ENCODE measurements around the gene ZC3H12C.
"Not testable (repeated sequence)": the region's sequence is repeated elsewhere in the genome, so short reads cannot be mapped to it uniquely, and the experiment has no call there.

ZC3H12C gene

DNA sequence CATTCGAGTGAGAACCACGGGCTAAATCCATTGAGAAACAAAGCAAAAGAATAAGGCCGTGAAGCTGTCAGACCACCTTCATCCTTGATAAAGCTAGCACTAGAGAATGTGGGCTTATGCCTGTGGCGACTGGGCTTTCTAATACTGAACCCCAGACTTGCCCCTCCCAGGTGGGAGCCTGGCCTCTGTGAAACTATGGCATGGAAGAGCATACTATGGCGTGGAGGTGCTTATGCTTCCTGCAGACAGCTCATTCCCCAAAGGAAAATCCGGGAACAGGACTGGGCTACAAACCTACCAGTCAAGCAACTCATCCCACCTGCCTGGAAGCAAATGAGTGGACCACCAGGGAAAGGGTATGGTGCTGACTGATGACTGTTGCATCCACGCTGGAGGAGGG, 92.4 kb downstream of the ZC3H12C start:
- DNase-seq, result no peak

DNA sequence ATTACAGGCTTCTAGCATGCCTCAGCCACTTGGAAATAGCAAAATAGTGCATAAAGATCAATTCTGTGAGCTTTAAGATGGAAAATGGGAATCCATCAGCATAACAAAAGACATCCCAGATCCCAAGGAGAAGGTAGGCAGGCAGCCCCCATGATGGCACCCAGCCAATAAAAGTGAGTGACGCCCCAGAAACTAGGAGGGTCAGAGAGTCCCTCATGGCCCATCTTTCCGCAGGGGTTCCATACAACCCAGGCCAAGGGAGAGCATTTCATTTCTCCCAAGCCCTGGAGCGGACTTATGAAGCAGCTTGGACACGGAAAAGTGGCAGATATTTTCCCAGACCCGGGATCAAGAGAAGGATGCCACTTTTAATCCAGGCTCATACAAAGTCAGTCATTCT, 93.3 kb downstream of the ZC3H12C start:
- no peak for DNase-seq

DNA sequence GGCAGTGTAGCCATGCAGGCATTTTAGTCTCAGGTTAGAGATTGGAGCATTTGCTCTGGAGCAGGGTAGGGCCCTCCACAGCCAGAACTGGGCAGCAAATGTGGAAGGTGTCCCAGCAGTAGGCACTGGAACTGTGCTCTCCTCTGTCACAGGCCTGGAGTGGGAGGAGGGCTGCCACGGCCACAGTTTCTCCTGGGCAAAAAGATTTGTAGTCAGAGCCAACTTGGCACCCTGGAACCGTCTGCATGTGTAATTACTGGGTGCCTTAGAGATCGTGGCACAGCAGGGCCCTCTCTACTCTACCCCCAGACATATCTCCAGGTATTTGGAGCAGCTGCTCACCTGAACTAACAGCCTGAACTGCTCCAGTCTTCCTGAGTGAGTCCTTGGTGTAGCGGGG, 93.7 kb downstream of the ZC3H12C start:
- no peak for DNase-seq

DNA sequence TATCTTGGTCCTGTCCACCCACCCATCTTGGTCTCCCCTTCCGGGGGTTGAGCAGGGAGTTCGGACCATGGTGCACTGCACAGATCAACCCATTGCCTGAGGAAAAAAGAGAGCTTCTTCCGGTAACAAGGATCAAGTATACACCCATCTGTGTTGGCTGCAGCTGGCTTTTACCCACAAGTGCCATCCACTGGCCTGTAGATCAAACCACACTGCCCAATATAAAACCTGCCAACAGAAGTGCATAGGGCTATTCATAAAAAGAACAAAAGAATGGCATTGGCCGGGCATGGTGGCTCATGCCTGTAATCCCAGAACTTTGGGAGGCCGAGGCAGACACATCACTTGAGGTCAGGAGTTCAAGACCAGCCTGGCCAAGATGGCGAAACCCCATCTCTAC, 94.5 kb downstream of the ZC3H12C start:
- DNase-seq, result no peak

DNA sequence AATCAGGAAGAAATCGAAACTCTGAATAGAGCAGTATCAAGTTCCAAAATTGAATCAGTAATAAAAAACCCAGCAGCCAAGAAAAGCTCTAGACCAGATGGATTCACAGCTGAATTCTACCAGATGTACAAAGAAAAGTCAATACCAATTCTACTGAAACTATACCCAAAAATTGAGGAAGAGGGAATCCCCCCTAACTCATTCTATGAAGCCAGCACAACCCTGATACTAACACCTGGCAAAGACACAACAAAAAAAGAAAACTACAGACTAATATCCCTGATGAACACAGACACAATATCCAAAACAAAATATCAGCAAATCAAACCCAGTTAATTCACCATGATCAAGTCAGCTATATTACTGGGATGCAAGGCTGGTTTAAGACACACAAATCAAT, 97.7 kb downstream of the ZC3H12C start:
- no peak for DNase-seq

DNA sequence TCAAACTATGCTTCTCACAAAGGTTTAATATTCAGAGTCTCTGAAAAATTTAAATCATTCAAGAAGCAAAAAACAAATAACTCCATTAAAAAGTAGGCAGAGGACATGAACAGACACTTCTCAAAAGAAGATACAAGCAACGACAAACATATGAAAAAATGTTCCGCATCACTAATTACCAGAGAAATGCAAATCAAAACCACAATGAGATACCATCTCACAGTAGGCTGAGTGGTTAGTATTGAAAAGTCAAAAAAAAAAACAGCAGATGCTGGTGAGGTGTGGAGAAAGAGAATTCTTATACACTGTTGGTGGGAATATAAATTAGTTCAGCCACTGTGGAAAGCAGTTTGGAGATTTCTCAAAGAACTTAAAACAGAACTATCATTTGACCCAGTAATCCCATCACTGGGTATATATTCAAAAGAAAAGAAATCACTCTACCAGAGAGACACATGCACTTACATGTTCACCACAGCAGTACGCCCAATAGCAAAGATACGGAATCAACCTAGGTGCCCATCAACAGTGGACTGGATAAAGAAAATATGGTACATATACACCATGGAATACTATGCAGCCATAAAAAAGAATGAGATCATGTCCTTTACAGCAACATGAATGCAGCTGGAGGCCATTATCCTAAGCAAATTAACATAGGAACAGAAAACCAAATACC, 99.6 kb downstream of the ZC3H12C start:
- DNase-seq, result not testable (repeated sequence)

DNA sequence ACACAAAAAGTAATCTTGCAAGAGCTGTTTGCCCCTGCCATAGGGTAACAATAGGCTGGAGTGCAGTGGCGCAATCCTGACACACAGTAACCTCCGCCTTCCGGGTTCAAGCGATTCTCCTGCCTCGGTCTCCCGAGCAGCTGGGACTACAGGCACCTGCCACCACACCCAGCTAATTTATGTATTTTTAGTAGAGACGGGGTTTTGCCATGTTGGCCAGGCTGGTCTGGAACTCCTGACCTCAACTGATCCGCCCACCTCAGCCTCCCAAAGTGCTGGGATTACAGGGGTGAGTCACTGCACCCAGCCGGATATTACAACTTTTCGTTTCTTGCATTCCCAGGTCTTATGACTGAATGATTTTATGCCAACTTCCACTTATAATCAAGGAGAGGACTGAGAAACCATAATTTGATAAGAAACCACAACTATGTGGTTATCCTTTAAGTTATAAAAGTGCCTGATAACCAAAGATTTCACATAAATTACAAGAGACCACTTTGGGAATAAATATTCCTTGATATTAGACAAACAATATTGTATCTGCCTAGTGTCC, 101.1 kb downstream of the ZC3H12C start:
- DNase-seq, result not testable (repeated sequence)

DNA sequence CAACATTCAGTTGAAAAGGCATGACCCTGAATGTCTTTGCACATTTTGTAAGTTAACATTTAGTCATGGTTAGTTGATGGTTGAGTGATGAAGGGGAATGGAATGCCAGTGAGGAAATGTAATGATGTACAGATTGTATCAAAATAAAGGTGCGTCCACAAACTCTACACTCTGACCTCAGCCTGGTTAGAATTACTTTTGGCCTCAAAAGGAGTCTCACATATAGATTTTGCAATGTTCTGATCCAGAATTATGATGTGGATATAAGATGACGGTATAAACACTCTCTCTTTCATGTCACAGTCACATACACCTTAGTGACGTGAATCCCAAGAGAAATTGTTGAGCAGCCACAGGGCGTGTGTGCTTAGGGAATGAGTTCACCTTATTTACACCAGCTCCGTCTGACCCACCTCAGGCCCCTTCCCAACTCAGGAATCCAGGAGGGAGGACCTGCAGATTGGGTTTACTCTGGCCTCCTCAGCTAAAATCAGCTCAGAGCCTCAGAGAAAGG, 103.1 kb downstream of the ZC3H12C start:
- DNase-seq, result no peak

DNA sequence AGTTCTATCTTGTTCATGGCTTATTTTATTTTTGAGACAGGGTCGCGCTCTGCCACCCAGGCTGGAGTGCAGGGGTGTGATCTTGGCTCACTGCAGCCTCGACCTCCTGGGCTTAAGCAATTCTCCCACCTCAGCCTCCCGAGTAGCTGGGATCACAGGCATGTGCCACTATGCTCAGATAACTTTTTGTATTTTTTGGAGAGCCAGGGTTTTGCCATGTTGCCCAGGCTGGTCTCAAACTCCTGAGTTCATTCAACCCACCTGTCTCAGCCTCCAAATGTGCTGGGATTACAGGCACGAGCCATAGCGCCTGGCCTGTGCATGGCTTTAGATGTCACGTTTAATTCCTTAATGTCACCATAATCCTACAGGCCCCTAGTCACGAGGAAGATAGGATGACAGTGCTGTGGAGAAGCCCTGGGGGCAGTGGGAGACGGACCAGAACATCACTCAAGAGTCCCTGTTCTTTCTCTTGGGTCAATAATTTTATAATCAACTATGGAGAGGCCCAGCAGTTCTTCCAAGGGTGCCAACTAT, 103.8 kb downstream of the ZC3H12C start:
- no peak for DNase-seq

DNA sequence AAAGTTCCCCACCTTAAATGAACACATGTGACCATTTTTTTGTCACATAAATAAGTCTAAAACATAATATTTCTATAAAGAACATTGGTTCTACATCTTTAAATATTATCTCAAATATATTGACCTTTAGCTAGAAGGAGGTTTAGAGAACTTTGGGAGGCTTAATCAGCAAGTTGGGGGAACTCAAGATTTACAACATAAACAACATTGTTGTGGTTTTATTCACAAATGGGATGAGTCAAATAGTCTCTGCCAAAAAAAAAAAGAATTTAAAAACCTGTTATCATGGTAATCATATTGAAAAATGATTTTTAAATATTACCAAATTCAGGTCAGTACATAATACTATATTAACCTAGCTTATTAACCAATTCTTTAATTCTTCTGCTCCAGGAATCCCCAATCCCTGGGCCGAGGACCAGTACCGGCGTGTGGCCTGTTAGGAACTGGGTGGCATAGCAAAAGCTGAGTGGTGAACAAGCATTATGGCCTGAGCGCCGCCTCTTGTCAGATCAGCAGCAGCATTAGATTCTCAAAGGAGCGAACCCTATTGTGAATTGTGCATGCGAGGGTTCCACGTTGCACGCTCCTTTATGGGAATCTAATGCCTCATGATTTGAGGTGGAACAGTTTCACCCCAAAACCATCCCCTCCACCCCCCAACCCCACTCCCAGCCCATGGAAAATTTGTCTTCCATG, 105.0 kb downstream of the ZC3H12C start:
- DNase-seq, result no peak

DNA sequence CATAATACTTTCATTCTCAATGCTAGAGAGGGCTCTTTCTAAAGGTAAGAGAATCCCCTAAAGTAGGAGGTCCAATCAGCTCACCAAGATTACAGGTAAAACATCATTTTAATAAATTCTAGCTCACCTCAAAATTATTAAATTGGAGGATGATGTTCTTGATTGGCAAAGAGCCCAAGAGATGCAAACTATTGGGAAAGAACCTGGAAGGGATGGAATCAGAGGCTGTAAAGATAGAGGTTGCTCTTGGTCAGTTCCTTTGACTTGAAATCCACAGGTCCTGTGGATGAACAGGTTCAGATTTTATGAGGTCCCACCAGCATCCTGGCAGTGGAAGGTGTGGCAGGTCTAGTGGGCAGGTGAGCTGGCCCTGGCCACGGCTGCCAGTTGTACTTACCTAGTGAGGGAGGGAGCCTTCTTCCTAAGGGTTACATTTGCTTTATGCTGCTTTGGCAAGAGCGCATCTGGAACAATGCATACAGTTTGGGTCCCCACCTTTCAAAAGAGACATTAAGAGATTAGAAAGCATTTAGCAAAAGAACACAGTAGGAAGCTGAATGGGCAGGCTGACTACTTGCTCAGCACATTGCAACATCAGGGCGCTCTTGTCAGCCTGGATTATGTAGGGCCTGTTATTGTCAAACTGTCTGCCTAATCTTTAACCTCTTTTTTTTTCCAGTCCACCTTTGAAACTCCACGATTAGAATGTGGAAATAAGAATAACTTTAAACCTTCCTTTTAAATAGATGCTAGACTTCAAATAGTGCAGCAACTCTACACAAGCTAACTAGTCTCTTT, 106.2 kb downstream of the ZC3H12C start:
- no peak for DNase-seq

DNA sequence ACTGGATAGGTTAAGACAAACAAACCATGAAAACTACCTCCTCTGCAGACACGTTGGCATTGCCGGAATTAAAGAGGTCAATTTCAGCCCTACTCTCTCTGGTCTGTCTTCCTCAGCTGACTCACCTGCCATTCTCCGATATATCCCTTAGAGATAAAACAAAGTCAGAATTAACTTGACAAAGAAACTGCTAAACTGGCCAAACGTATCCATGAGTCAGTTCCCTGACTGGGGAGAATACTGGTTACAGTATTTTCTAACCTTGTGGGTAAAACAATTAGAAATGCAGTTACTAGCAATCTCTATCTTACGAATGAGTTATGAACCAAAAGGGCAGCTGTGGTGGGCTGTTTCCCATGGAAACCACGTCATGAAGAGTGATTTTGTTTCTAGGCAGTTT, 107.0 kb downstream of the ZC3H12C start:
- DNase-seq, result no peak

DNA sequence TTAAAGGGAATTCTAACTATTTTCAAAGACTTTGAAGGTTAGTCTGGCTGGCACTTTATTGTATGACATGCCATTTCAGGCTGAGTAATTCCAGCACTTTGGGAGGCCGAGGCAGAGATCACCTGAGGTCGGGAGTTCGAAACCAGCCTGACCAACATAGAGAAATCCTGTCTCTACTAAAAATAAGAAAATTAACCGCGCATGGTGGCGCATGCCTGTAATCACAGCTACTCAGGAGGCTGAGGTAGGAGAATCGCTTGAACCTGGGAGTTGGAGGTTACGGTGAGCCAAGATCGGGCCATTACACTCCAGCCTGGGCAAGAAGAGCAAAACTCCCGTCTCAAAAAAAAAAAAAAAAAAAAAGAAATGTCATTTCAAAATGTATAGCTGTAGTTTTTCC, 107.6 kb downstream of the ZC3H12C start:
- no peak for DNase-seq

DNA sequence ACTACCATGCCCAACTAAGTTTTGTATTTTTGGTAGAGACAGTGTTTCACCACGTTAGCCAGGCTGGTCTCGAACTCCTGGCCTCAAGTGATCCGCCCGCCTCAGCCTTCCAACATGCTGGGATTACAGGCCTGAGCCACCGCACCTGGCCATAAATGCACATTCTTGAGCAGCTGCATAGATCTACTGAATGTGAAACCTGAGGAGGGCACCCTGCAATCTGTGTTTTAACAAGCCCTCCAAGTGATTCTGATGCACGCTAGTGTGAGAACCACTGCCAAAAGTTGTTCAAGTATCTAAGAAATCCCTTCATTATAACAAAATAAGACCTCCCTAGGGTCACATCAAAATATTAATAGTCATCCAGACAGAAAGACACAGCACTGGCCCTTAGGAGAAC, 113.9 kb downstream of the ZC3H12C start:
- DNase-seq, result no peak

DNA sequence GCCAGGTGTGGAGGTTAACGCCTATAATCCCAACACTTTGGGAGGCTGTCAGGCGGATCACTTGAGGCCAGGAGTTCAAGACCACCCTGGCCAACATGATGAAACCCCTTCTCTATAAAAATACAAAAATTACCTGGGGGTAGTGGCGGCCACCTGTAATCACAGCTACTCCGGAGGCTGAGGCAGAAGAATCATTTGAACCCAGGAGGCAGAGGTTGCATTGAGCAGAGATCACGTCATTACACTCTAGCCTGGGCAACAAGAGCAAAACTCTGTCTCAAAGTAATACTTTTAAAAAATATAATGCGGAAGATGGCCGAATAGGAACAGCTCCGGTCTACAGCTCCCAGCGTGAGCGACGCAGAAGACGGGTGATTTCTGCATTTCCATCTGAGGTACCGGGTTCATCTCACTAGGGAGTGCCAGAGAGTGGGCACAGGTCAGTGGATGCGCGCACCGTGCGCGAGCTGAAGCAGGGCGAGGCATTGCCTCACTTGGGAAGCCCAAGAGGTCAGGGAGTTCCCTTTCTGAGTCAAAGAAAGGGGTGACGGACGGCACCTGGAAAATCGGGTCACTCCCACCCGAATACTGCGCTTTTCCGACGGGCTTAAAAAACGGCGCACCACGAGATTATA, 115.6 kb downstream of the ZC3H12C start:
- not testable (repeated sequence) for DNase-seq

DNA sequence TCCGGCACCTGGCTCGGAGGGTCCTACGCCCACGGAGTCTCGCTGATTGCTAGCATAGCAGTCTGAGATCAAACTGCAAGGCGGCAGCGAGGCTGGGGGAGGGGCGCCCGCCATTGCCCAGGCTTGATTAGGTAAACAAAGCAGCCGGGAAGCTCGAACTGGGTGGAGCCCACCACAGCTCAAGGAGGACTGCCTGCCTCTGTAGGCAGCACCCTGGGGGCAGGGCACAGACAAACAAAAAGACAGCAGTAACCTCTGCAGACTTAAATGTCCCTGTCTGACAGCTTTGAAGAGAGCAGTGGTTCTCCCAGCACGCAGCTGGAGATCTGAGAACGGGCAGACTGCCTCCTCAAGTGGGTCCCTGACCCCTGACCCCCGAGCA, 116.1 kb downstream of the ZC3H12C start:
- not testable (repeated sequence) for DNase-seq

DNA sequence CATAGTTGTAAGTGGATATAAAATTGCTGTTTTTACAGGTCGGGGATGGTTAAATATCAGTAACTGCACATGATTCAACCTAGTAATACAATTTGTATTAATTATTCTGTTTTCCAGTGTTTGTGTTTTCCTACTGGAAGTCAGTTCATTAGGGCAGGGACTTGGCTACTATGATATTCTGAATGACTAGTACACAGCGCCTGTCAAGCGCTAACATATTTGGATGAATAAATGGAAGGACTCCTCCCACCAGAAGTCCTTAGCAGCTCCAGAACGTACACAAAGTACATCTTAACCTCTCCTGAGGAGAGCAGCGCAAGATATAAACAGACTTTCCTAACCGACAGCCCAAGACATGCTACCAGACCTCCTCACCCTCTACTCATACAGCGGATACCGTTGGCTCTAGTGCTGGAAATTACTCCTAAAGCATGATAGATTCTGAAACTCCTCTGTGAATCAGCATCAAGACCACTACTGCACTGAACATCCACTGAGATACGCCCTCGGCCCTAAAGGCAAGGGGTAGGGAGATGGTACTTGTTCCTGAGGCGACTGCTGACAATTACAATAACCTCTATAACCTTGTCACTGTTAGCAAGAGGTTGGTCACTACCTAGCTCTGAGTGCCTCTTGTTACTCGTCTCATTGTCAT, 124.2 kb downstream of the ZC3H12C start:
- DNase-seq, result no peak

DNA sequence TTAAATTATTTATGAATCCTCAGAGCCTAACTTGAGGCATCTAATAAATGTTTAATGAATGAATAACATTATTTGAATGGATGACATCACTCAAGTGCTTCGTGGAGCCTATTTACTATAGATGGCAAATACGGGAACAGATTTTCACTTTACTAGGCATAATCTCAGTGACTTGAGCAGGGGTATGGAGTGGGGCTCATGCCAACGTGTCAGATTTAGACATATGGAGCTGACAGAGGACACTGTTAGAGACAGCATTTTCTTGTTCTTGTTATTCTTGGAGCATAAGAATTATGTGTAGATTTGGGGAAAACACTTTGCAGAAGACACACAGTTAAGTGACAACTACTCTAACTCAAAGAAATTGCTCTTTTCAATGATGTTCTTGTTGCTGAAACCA, 124.7 kb downstream of the ZC3H12C start:
- no peak for DNase-seq

DNA sequence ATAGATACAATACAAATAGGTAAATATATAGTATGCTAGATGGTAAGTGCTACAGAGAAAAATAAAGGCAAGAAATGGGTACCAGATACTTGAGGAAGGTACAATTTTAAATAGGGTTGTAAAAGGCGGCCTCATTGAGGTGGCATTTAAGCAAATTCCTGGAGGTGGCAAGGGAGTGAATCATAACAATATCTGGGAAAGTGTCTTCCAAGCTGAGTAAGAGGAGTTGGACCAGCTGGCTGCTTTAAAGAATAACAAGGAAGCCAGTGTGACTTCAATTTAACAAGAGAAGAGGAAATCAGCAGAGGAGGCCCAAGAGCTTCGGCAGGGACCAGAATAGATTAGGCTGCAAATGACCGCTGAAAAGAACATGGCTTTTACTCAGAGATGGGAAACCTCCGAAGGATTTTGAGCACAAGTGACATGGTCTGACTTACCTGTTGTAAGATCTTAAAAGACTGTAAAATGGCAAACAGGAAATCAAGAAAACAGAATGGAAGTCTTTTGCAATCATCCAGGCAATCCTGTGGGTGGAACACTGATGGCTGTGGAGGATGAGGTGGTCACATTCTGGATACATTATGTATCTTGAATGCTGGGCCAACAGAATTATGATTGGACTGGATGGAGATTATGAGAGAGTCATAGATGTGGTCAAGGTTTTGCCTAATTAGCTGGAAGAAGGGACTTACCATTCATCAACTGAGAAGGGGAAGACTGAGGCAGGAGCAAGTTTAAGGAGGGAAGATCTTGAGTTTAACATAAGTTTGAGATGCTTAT, 126.0 kb downstream of the ZC3H12C start:
- DNase-seq, result no peak
